ENCODE results near the gene MACROD2.
"Not testable (repeated sequence)": the region's sequence is repeated elsewhere in the genome, so short reads cannot be mapped to it uniquely, and the experiment has no call there.

MACROD2 gene

DNA sequence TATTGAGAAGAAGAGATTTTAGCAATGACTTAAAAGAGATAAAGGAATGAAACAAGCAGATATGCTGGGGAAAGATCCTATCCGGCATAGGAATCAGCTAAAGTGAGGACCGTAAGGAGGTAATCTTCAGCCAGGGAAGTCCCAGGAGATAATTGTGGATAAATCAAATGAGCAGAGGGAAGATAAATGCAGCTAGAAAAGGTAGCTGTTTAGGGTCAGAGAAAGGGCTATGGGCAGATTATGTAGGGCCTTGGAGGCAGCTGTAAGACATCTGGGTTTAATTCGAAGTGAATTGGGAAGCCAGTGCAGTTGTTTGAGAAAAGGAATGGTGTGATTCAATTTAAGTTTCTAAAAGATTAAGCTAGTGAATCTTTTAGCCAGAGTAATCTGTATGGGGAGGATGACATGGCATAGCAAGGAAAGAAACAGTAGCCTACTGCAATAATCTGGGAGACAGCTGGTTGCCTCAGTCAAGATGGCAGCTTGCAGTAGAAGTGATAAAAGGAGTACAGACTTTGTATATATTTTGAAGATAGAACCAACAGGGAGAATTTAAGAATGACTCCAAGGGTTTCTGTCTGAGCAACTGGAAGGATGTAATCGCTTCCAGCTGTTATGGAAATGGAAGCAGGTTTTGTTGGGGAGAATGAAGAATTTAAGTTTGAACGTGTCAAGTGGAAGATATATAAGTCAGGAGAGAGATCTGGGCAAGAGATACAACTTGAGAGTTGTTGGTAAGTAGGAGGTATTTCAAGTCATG, 894.4 kb downstream of the MACROD2 start:
- no peak for DNase-seq

DNA sequence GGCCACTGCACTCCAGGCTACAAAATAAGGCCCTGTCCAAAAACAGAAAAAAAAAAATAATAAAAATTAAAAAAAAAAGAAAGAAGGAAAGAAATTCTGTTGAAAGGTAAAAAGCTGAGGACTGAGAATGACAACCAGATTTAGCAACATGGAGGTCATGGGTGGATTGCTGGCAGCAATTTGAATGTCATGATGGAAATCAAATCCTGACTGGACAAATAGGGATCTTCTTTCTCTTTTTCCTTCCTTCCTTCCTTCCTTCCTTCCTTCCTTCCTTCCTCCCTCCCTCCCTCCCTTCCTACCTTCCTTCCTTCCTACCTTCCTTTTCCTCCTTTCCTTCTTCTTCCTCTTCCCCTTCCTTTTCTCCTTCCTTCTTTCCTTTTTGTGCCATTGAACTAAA, 895.4 kb downstream of the MACROD2 start:
- no peak for DNase-seq

- no peak for DNase-seq
These were observed 897.5 kb downstream of the MACROD2 start for GRCh38 chr20:14892782-14893181.

- DNase-seq, result no peak
These were observed 901.3 kb downstream of the MACROD2 start for GRCh38 chr20:14896569-14896968.

GRCh38 chr20:14897608-14898007, 902.3 kb downstream of the MACROD2 start:
- DNase-seq, result no peak

DNA sequence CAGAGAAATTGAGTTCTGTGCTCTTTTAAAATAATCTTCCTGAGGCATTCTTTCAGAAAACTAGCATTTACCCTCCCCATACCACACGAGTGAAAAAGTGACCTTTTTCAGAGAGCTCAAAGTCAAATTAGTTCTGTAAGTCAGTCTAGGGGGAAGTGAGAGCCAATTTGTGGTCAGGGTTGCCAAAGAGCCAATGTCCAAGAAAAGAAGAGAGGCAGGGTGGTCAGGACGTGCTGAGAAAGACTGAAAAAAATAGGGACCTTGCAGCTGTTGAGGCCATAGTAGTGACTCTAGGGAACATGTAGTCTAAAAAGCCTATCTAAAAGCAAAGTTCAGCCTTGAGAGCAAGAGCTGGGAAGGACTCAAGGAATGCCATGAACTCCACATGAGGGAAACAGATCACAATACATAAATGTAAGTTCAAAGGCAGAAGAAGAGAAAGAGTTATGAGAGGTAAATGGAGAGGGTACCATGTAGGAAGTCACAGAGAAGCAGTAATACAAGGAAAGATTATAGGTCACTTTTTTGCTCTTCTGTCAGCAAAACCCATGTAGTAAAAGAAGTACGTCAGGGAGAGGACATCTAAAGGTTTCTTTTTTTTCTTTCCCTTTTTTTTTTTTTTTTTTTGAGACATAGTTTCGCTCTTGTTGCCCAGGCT, 907.2 kb downstream of the MACROD2 start:
- no peak for DNase-seq

DNA sequence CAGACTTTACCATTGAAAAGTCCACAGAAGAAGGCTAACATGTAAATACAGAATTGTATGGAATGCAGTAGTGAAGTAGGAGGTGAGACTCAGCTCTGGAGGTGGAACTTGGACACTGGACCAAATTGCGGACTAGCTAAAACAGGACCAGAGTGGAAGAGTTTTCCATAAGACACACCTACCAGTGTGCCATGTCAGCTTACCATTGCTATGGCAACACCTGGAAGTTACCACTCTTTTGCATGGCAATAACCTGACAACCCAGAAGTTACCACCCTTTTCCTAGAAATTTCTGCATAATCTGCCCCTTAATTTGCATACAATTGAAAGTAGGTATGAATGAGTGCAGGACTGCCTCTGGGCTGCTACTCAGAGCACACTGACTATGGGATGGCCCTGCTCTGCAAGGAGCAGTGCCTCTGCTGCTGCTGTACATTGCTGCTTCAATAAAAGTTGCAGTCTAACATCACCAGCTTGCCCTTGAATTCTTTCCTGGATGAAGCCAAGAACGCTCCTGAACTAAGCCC, 911.7 kb downstream of the MACROD2 start:
- no peak for DNase-seq

DNA sequence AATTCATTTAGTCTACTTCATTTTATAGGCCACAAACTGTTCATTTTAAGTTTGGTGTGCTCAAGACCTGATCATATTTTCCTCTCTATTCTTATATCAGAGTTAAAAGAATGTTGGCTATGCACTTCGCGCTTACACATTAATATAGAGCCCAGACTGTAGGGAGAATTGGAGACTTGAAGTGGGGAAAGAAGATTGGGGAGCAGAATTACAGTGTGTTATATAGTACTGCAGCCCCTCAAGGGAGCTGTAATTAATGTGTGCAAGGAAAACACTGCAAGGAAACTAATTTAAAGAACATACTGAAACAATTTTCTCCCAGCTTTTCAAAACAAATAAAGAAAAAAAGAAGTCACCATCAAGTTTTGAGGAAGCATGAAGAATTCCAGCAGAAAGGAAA, 914.8 kb downstream of the MACROD2 start:
- no peak for DNase-seq

- no peak for DNase-seq
These were observed 918.7 kb downstream of the MACROD2 start for GRCh38 chr20:14913896-14914620.

- no peak for DNase-seq
These were observed 919.3 kb downstream of the MACROD2 start for GRCh38 chr20:14914633-14915032.

- DNase-seq, result no peak
These were observed 920.0 kb downstream of the MACROD2 start for GRCh38 chr20:14915356-14915755.

DNA sequence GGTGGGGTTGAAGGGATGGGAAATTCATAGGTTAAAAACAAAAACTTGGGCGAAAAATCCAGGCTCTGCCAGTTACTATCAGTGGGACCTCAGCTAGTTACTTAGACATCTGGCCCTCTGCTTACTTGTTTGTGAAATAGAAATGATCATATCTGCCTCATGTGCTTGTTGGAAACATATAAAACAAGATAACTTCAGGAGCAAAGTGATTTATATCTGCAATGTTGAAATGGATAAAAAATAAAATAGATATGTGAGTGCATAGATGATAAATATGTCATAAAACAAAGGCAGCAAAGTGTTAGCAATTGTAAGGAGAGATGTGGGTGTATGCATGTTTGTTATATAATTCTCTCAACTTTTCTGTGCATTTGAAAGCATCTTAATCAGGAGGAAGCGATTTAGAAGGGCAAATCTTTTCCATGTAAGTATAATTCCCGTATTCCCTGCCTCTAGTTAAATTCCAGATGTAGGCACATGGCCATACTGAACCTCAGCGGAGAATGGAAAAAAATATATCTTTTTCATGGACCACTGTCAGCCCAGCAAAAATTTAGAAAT, 921.1 kb downstream of the MACROD2 start:
- DNase-seq, result no peak

DNA sequence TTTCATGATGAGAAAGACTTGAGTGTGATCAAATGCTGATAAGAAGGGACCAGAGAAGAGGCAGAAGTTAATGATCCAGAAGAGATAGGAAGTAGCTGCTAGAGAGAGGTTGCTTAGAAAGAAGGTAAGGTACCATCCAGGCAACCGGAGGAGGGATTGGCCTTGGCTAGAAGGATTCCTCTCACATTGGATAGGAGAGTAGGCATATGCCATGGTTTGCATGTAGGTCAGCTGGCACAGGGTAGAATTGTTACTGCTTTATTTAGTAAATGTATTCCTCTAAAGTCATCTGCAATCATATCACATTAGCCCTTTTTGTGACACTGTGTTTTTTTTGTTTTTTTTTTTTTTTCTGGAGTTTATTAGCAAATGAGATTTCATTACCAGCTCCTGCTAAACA, 923.0 kb downstream of the MACROD2 start:
- no peak for DNase-seq

GRCh38 chr20:14918976-14919375, 923.7 kb downstream of the MACROD2 start:
- no peak for DNase-seq

DNA sequence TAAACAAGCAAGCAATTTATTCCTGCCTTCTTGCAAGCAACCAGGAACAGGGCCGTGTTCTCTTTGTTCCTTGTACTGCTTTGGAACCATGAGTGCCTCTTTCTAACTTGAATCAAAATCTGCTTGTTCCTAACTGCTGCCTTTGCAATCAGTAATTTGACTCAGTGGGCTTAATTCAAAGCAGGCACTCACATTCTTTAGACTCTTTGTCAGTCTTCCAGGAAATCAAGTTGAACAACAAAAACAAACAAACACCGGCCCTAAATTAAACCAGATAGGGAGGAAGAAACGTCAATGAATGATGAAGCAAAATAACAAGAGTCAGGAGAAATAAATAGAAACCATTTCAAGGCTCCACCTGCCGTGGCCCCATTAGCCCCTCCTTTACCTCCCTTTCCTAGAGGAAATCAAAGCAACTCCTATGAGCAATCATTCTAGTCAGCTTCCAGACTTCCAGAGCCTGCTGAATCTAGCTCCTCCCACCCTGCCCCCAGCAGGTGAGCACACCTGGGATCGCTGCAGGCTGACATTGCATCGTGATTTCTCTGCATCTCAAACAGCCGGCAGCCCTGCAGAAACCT, 924.3 kb downstream of the MACROD2 start:
- DNase-seq, result peak; percentile 2

DNA sequence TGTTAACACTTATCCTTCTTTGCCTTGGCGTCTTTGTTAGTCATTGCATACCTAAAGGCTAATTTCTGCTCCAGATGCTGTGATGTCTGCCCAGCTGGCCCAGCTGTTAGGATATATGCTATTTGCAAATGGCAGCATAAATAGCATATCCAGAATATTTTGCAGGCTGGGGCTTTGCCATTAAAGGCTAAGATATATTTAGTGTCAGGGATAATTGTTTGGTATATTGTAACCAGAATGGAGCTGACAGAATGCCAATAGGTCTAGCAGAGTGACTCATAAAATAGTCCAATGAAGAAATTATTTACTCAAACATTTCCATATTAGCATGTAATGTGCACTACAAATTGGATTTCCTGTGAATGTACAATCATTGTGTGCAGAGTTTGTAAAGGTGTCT, 926.2 kb downstream of the MACROD2 start:
- no peak for DNase-seq

- no peak for DNase-seq
These were observed 927.4 kb downstream of the MACROD2 start for GRCh38 chr20:14922503-14923267.

GRCh38 chr20:14924433-14924832, 929.1 kb downstream of the MACROD2 start:
- no peak for DNase-seq

- DNase-seq, result no peak
These were observed 930.0 kb downstream of the MACROD2 start for GRCh38 chr20:14925300-14925699.

GRCh38 chr20:14926436-14926835, 931.1 kb downstream of the MACROD2 start:
- DNase-seq, result not testable (repeated sequence)

GRCh38 chr20:14928083-14928482, 932.8 kb downstream of the MACROD2 start:
- no peak for DNase-seq

GRCh38 chr20:14929388-14929787, 934.1 kb downstream of the MACROD2 start:
- DNase-seq, result no peak

Data from NCI-H2107 (cell line).